H9 (cell line): ENCODE results near the gene SNX18. TPM values are rescaled to one million over a fixed set of nuclear protein-coding genes. Genes with fewer than 3 reads are reported as not detected.
A peak's percentile ranks its signal among the peaks of the same experiment; 100 is the strongest.

Source experiments
- DNase-seq: peaks from one replicate; pipeline ENCODE4 v3.0.0-alpha.2; 2017
- H2AFZ ChIP-seq: one replicate; pipeline ENCODE4 v1.6.1; 2013; ENCODE audit warnings: mild to moderate bottlenecking, low read length, control low read depth, moderate library complexity
- H2AK5ac ChIP-seq: 2 replicates; pipeline ENCODE4 v1.6.1; 2013; ENCODE audit warnings: low read length, control low read depth, mixed read lengths; ENCODE audit not compliant: insufficient read length
- H2BK120ac ChIP-seq: one replicate; pipeline ENCODE4 v1.6.1; 2013; ENCODE audit warnings: low read depth, mild to moderate bottlenecking, low read length, control low read depth, inconsistent platforms; ENCODE audit not compliant: poor library complexity, severe bottlenecking
- H2BK12ac ChIP-seq: 2 replicates; pipeline ENCODE4 v1.6.1; 2013; ENCODE audit warnings: low read length, control low read depth, mixed read lengths, low read depth; ENCODE audit not compliant: insufficient read length
- H2BK15ac ChIP-seq: 2 replicates; pipeline ENCODE4 v1.6.1; 2013; ENCODE audit warnings: low read depth, low read length, control low read depth
- H2BK20ac ChIP-seq: one replicate; pipeline ENCODE4 v1.6.1; 2013; ENCODE audit warnings: low read depth, mild to moderate bottlenecking, low read length, control low read depth, inconsistent platforms; ENCODE audit not compliant: poor library complexity, severe bottlenecking
- H2BK5ac ChIP-seq: 2 replicates; pipeline ENCODE4 v1.6.1; 2013; ENCODE audit warnings: low read length, control low read depth, mixed read lengths; ENCODE audit not compliant: insufficient read length
- H3K14ac ChIP-seq: 2 replicates; pipeline ENCODE4 v1.6.1; 2013; ENCODE audit warnings: low read length, control low read depth; ENCODE audit not compliant: insufficient read depth
- H3K18ac ChIP-seq: 2 replicates; pipeline ENCODE4 v1.6.1; 2013; ENCODE audit warnings: low read depth, mild to moderate bottlenecking, mixed read lengths, low read length, control low read depth; ENCODE audit not compliant: insufficient read length
- H3K23ac ChIP-seq: 2 replicates; pipeline ENCODE4 v1.6.1; 2013; ENCODE audit warnings: low read length, control low read depth, mixed read lengths, low read depth; ENCODE audit not compliant: insufficient read length
- H3K23me2 ChIP-seq: 2 replicates; pipeline ENCODE4 v1.6.1; 2013; ENCODE audit warnings: low read depth, mild to moderate bottlenecking, mixed read lengths, low read length, control low read depth; ENCODE audit not compliant: insufficient read length, poor library complexity, severe bottlenecking
- H3K27ac ChIP-seq: 2 replicates; pipeline ENCODE4 v1.5.1; 2013; ENCODE audit warnings: low read length, control low read depth, mixed read lengths, low read depth; ENCODE audit not compliant: insufficient read length
- H3K27me3 ChIP-seq: 2 replicates; pipeline ENCODE4 v1.6.1; 2013; ENCODE audit warnings: low read length, control low read depth, inconsistent platforms; ENCODE audit not compliant: insufficient read depth
- H3K4ac ChIP-seq: 2 replicates; pipeline ENCODE4 v1.6.1; 2013; ENCODE audit warnings: low read depth, mild to moderate bottlenecking, control low read depth, inconsistent platforms, low read length, moderate library complexity
- H3K4me1 ChIP-seq: 2 replicates; pipeline ENCODE4 v1.6.1; 2013; ENCODE audit warnings: low read length, control low read depth, inconsistent platforms; ENCODE audit not compliant: insufficient read depth
- H3K4me2 ChIP-seq: 2 replicates; pipeline ENCODE4 v1.6.1; 2013; ENCODE audit warnings: low read length, control low read depth, mixed read lengths; ENCODE audit not compliant: insufficient read length, insufficient read depth
- H3K56ac ChIP-seq: 2 replicates; pipeline ENCODE4 v1.6.1; 2013; ENCODE audit warnings: low read depth, mild to moderate bottlenecking, mixed read lengths, low read length, control low read depth; ENCODE audit not compliant: insufficient read length
- H3K79me1 ChIP-seq: 2 replicates; pipeline ENCODE4 v1.6.1; 2013; ENCODE audit warnings: low read depth, mild to moderate bottlenecking, moderate library complexity, low read length, control low read depth, inconsistent platforms; ENCODE audit not compliant: insufficient read depth, poor library complexity, severe bottlenecking
- H3K79me2 ChIP-seq: 2 replicates; pipeline ENCODE4 v1.6.1; 2013; ENCODE audit warnings: low read length, control low read depth, inconsistent platforms; ENCODE audit not compliant: insufficient read depth
- H3K9ac ChIP-seq: 2 replicates; pipeline ENCODE4 v1.6.1; 2013; ENCODE audit warnings: low read length, control low read depth, mixed read lengths; ENCODE audit not compliant: insufficient read length; ENCODE audit errors: extremely low read depth
- H3K9me3 ChIP-seq: one replicate; pipeline ENCODE4 v1.6.1; 2013; ENCODE audit warnings: low read depth, low read length, inconsistent platforms; ENCODE audit not compliant: control insufficient read depth
- H3T11ph ChIP-seq: one replicate; pipeline ENCODE4 v1.6.1; 2013; ENCODE audit warnings: mild to moderate bottlenecking, low read length, control low read depth, inconsistent platforms
- H4K20me1 ChIP-seq: one replicate; pipeline ENCODE4 v1.6.1; 2013; ENCODE audit not compliant: control insufficient read depth, insufficient read length, insufficient read depth
- H4K5ac ChIP-seq: 2 replicates; pipeline ENCODE4 v1.6.1; 2013; ENCODE audit warnings: low read depth, mild to moderate bottlenecking, mixed read lengths, low read length, control low read depth; ENCODE audit not compliant: insufficient read length
- H4K8ac ChIP-seq: replicated peaks from 2 replicates; pipeline ENCODE4 v1.6.1; 2013; ENCODE audit warnings: low read length, control low read depth, mixed read lengths, low read depth; ENCODE audit not compliant: insufficient read length
- H4K91ac ChIP-seq: 2 replicates; pipeline ENCODE4 v1.6.1; 2013; ENCODE audit warnings: low read depth, mild to moderate bottlenecking, moderate library complexity, mixed read lengths, low read length, control low read depth; ENCODE audit not compliant: insufficient read length
- H3K27ac Mint-ChIP-seq, 3 experiments: 2 replicates in 2 of 3; 3 replicates in 1 of 3; pipeline ENCODE4 v1.8.0; 2020 to 2021; ENCODE audit warnings: mixed read lengths in 3 of 3, mild to moderate bottlenecking in 1 of 3, moderate library complexity in 1 of 3
- H3K27me3 Mint-ChIP-seq: 2 replicates; pipeline ENCODE4 v1.8.0; 2021; ENCODE audit warnings: low read depth, mild to moderate bottlenecking, moderate library complexity, mixed read lengths
- H3K36me3 Mint-ChIP-seq, 3 experiments: 2 replicates in 2 of 3; 3 replicates in 1 of 3; pipeline ENCODE4 v1.8.0; 2020 to 2021; ENCODE audit warnings: low read depth in 3 of 3, mixed read lengths in 3 of 3; ENCODE audit not compliant: insufficient read depth in 1 of 3
- H3K4me1 Mint-ChIP-seq, 2 experiments: 2 replicates each; pipeline ENCODE4 v1.8.0; 2020; ENCODE audit warnings: mixed read lengths in 2 of 2
- H3K4me3 Mint-ChIP-seq, 2 experiments: 2 replicates in 1 of 2; 3 replicates in 1 of 2; pipeline ENCODE4 v1.8.0; 2020 to 2021; ENCODE audit warnings: mild to moderate bottlenecking in 2 of 2, mixed read lengths in 2 of 2, moderate library complexity in 1 of 2
- H3K9me3 Mint-ChIP-seq, 2 experiments: 2 replicates in 1 of 2; 3 replicates in 1 of 2; pipeline ENCODE4 v1.8.0; 2020; ENCODE audit warnings: mild to moderate bottlenecking in 2 of 2, mixed read lengths in 2 of 2, moderate library complexity in 1 of 2
- WGBS: extraction: QIAGEN DNeasy Blood & Tissue Kit; methylation state at CpG from one replicate; pipeline ENCODE4 v1.1.7; 2013; ENCODE audit warnings: missing lambda C conversion rate, low lambda C conversion rate, mixed read lengths; ENCODE audit not compliant: insufficient read length; ENCODE audit errors: extremely low coverage; 5-methylcytosine and 5-hydroxymethylcytosine counted together
- total RNA-seq: library from RNA; stranded (reverse); gene quantifications from 2 replicates; pipeline ENCODE4 v1.2.1, GENCODE V29; 2021
- TF ChIP-seq, protein P1 (sequence below): fragments of 200-600 bp; sonication (generic); conservative IDR thresholded peaks from 3 replicates; pipeline ENCODE4 v1.8.0; 2021; ENCODE audit warnings: antibody characterized with exemption, mild to moderate bottlenecking

Gene SNX18
- total RNA-seq, 1 experiment from 2014 or later = 17.2 TPM

DNA sequence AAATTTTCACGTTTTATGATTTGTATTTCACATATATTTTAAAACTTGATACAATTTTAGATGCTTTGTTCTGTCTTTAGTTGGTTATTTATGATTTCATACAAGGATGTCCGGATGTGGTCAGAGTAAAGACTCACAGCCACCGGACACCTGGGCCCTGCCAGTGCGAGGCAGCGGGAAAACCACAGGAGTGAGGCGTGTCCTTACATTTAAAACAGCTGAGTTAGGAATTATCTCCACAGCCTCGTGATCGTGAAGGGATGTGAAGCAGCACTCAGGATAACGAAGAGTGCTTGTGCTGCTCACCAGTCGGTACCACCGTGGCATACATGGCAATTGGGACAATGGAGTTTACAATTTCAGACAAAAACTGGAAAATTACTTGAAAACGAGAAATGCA, 14.0 kb downstream of the SNX18 start:
- Histone ChIP-seq H2BK20ac (no peak overlapping the region), H4K91ac (no peak overlapping the region), H3K56ac (no peak overlapping the region), H2BK5ac (no peak overlapping the region), H4K5ac (no peak overlapping the region), H4K20me1 (no peaks in the 10 kb centered on the region), H3K4ac (no peak overlapping the region), H3K79me1 (peaks cover 3% of the 10 kb centered on the region), H3K9ac (no peak overlapping the region), H2AFZ (no peak overlapping the region), H3K23ac (no peak overlapping the region), H2BK12ac (no peak overlapping the region), H3K27me3 (no peaks in the 10 kb centered on the region), H4K8ac (no peak overlapping the region), H2BK15ac (no peak overlapping the region), H3K4me2 (no peak overlapping the region), H2AK5ac (no peak overlapping the region), H3K79me2 (no peaks in the 10 kb centered on the region; the same call in 1 of the 2 replicates), H3K9me3 (no peaks in the 10 kb centered on the region), H3K23me2 (no peaks in the 10 kb centered on the region), H3K18ac (no peak overlapping the region), H3K27ac (no peak overlapping the region), H2BK120ac (no peak overlapping the region), H3K14ac (no peak overlapping the region), H3K4me1 (peaks cover 3% of the 10 kb centered on the region; the same call in 1 of the 2 replicates), H3T11ph (no peak overlapping the region)
- H3K4me1 Mint-ChIP-seq = peaks cover 13 to 18% of the 10 kb centered on the region in 2 experiments
- no peaks in the 10 kb centered on the region for H3K9me3 Mint-ChIP-seq
- no peak for DNase-seq
- H3K36me3 Mint-ChIP-seq = no peaks in the 10 kb centered on the region
- TF ChIP-seq, protein P1, sequence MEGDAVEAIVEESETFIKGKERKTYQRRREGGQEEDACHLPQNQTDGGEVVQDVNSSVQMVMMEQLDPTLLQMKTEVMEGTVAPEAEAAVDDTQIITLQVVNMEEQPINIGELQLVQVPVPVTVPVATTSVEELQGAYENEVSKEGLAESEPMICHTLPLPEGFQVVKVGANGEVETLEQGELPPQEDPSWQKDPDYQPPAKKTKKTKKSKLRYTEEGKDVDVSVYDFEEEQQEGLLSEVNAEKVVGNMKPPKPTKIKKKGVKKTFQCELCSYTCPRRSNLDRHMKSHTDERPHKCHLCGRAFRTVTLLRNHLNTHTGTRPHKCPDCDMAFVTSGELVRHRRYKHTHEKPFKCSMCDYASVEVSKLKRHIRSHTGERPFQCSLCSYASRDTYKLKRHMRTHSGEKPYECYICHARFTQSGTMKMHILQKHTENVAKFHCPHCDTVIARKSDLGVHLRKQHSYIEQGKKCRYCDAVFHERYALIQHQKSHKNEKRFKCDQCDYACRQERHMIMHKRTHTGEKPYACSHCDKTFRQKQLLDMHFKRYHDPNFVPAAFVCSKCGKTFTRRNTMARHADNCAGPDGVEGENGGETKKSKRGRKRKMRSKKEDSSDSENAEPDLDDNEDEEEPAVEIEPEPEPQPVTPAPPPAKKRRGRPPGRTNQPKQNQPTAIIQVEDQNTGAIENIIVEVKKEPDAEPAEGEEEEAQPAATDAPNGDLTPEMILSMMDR = no peak
- no CpG with 5 or more reads among the region's 12 CpGs for WGBS
- no peaks in the 10 kb centered on the region for H3K27me3 Mint-ChIP-seq
- no peak overlapping the region for H3K4me3 Mint-ChIP-seq
- H3K27ac Mint-ChIP-seq = 0 out of 7 replicates have a peak overlapping the region, but pooled peaks of 1 of the 3 experiments have one; percentile 29
